Cardiac muscle cell (in vitro differentiated cells and primary cell): ENCODE data around the gene PROC. TPM values are rescaled to one million over a fixed set of nuclear protein-coding genes. Genes with fewer than 3 reads are reported as not detected.

Experiments used
- DNase-seq, 2 donors: peaks; one replicate each; pipeline versions ENCODE4 v3.0.0 to v3.0.0-alpha.2; 2010 to 2017; ENCODE audit warnings: low read depth in 1 of 2, low spot score in 1 of 2
- H3K27ac ChIP-seq: fragments of 200-600 bp; sonication (generic); 2 replicates; pipeline ENCODE4 v1.5.1; 2016
- H3K27me3 ChIP-seq: fragments of 200-600 bp; sonication (generic); 2 replicates; pipeline ENCODE4 v1.6.0; 2016; ENCODE audit warnings: control low read depth
- H3K36me3 ChIP-seq: fragments of 200-600 bp; sonication (generic); 2 replicates; pipeline ENCODE4 v1.5.1; 2016; ENCODE audit warnings: control low read depth
- H3K4me1 ChIP-seq: fragments of 200-600 bp; sonication (generic); 2 replicates; pipeline ENCODE4 v1.8.1; 2017; ENCODE audit warnings: low read depth, mild to moderate bottlenecking, mixed run types
- H3K4me3 ChIP-seq: fragments of 200-600 bp; sonication (generic); 2 replicates; pipeline ENCODE4 v1.5.1; 2016; ENCODE audit warnings: mild to moderate bottlenecking
- H3K9me3 ChIP-seq: fragments of 200-600 bp; sonication (generic); 2 replicates; pipeline ENCODE4 v1.5.1; 2017; ENCODE audit warnings: low read depth, mild to moderate bottlenecking, control low read depth
- CTCF ChIP-seq: IDR thresholded peaks from 2 replicates; pipeline ENCODE4 v1.5.1; 2012; ENCODE audit warnings: low read depth, mild to moderate bottlenecking, low read length
- polyA plus RNA-seq: library from polyadenylated mRNA; unstranded; fragments of >200 nt; fragmentation: Nextera tagmentation; extraction: Ambion mirVana; gene quantifications from 2 replicates; pipeline ENCODE4 v1.2.1, GENCODE V29; 2016
- total RNA-seq: library from RNA; depleted of rRNA; stranded (reverse); fragments of >200 nt; gene quantifications from 2 replicates; pipeline ENCODE4 v1.2.3, GENCODE V29; 2016

Gene PROC
- total and polyA plus RNA-seq, 2 experiments from 2014 or later = not detected

GRCh38 chr2:127415593-127416505 is 2.4 kb upstream of the PROC start:
- Histone ChIP-seq H3K9me3 (no peaks in the 10 kb centered on the region), H3K27me3 (peaks cover 26% of the 10 kb centered on the region), H3K4me3 (peak overlapping the region; percentile 18), H3K4me1 (peaks cover 8% of the 10 kb centered on the region), H3K27ac (no peak overlapping the region), H3K36me3 (no peaks in the 10 kb centered on the region)
- peak; percentile 61 for TF ChIP-seq CTCF
- DNase-seq = peak in 1 of 2 donors; percentile 84

DNA sequence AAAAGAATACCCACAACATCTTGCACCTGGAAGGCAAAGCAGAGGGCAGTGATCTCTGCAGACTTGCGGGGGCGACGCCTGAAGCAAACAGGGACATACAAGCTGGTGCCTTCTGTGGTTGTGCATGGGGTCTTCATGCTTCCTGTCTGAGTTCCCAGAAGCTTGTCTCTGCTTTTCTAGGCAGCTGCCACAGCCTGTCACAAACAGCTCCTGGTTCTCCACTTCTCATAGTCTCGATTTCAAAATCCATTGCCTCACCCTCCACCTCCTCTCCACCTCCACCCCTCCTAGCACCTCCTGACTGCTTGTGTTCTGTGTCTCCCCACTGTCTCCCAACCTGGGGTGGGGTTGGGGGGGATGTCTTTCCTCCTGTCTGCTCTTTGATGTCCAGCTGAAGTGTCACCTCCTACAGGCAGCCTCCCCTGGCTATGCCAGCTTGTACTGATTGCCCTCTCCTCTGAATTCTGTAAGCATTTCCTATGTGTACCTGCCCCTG is 1.7 kb upstream of the PROC start:
- H3K9me3 ChIP-seq = no peaks in the 10 kb centered on the region
- no peak for DNase-seq
- peaks cover 33% of the 10 kb centered on the region for H3K27me3 ChIP-seq
- TF ChIP-seq CTCF = no peak
- peaks cover 8% of the 10 kb centered on the region for H3K4me1 ChIP-seq
- H3K27ac ChIP-seq = no peak overlapping the region
- H3K4me3 ChIP-seq = peak overlapping the region; percentile 18
- H3K36me3 ChIP-seq = no peaks in the 10 kb centered on the region

DNA sequence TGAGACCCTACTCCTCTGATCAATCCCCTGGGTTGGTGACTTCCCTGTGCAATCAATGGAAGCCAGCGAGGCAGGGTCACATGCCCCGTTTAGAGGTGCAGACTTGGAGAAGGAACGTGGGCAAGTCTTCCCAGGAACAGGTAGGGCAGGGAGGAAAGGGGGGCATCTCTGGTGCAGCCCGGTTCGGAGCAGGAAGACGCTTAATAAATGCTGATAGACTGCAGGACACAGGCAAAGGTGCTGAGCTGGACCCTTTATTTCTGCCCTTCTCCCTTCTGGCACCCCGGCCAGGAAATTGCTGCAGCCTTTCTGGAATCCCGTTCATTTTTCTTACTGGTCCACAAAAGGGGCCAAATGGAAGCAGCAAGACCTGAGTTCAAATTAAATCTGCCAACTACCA is 821 bp upstream of the PROC start:
- Histone ChIP-seq H3K4me3 (no peak overlapping the region), H3K4me1 (peaks cover 8% of the 10 kb centered on the region), H3K36me3 (no peaks in the 10 kb centered on the region), H3K27ac (no peak overlapping the region), H3K27me3 (peaks cover 41% of the 10 kb centered on the region), H3K9me3 (no peaks in the 10 kb centered on the region)
- no peak for TF ChIP-seq CTCF
- DNase-seq = no peak

DNA sequence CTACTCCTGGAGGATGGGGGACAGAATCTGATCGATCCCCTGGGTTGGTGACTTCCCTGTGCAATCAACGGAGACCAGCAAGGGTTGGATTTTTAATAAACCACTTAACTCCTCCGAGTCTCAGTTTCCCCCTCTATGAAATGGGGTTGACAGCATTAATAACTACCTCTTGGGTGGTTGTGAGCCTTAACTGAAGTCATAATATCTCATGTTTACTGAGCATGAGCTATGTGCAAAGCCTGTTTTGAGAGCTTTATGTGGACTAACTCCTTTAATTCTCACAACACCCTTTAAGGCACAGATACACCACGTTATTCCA is 844 bp downstream of the PROC start:
- no peak overlapping the region for H3K27ac ChIP-seq
- peaks cover 8% of the 10 kb centered on the region for H3K4me1 ChIP-seq
- H3K9me3 ChIP-seq = no peaks in the 10 kb centered on the region
- no peaks in the 10 kb centered on the region for H3K36me3 ChIP-seq
- TF ChIP-seq CTCF = no peak
- H3K27me3 ChIP-seq = peaks cover 58% of the 10 kb centered on the region
- H3K4me3 ChIP-seq = no peak overlapping the region
- no peak for DNase-seq

- peaks cover 63% of the 10 kb centered on the region for H3K27me3 ChIP-seq
- DNase-seq = no peak
- H3K36me3 ChIP-seq = no peaks in the 10 kb centered on the region
Measured at GRCh38 chr2:127419448-127420038, 1.3 kb downstream of the PROC start.

More at GRCh38 chr2:127419448-127420038, 1.3 kb downstream of the PROC start:
- Histone ChIP-seq H3K4me1 (peaks cover 8% of the 10 kb centered on the region), H3K4me3 (no peak overlapping the region), H3K27ac (no peak overlapping the region), H3K9me3 (no peaks in the 10 kb centered on the region)
- TF ChIP-seq CTCF = no peak
